Keratinocyte (primary cell): ENCODE data around the gene RTN4R. TPM values are rescaled to one million over a fixed set of nuclear protein-coding genes. Genes with fewer than 3 reads are reported as not detected.

Source experiments
- DNase-seq: peaks from one replicate; pipeline ENCODE4 v3.0.0-alpha.2; 2011; ENCODE audit warnings: low read depth, missing footprints, low spot score
- FAIRE-seq: peaks from 2 replicates; lab custom pipeline; 2011; peaks lifted over from hg19 to GRCh38; lab: Jason Lieb, UNC
- H2AFZ ChIP-seq: 2 replicates; pipeline ENCODE4 v1.6.0; 2012; ENCODE audit warnings: low read length, control low read depth, inconsistent platforms; ENCODE audit not compliant: control insufficient read depth
- H3K27ac ChIP-seq: 2 replicates; pipeline ENCODE4 v1.5.1; 2011; ENCODE audit warnings: low read length; ENCODE audit not compliant: control insufficient read depth, insufficient read depth
- H3K27me3 ChIP-seq: 3 replicates; pipeline ENCODE4 v1.6.0; 2011; ENCODE audit warnings: low read length; ENCODE audit not compliant: control insufficient read depth, insufficient read depth; ENCODE audit errors: extremely low read depth
- H3K36me3 ChIP-seq, 2 experiments: 2 replicates in 1 of 2; 3 replicates in 1 of 2; pipeline ENCODE4 v1.5.1; 2011; ENCODE audit warnings: low read length in 2 of 2, mild to moderate bottlenecking in 1 of 2; ENCODE audit not compliant: control insufficient read depth in 2 of 2, insufficient read depth in 2 of 2; ENCODE audit errors: extremely low read depth in 1 of 2
- H3K4me1 ChIP-seq: 3 replicates; pipeline ENCODE4 v1.5.1; 2011; ENCODE audit warnings: low read length; ENCODE audit not compliant: control insufficient read depth, insufficient read depth; ENCODE audit errors: extremely low read depth
- H3K4me2 ChIP-seq: 3 replicates; pipeline ENCODE4 v1.6.0; 2011; ENCODE audit warnings: low read depth, low read length; ENCODE audit not compliant: control insufficient read depth, insufficient read depth; ENCODE audit errors: extremely low read depth
- H3K4me3 ChIP-seq, 3 experiments: fragments of 200-600 bp in 1 of 3; sonication (generic) in 1 of 3; 2 replicates in 2 of 3; 3 replicates in 1 of 3; pipeline ENCODE4 v1.5.1; 2011 to 2016; ENCODE audit warnings: low read length in 3 of 3, mild to moderate bottlenecking in 3 of 3, control low read depth in 2 of 3, inconsistent platforms in 1 of 3, low read depth in 1 of 3, mixed read lengths in 1 of 3, mixed run types in 1 of 3, moderate library complexity in 1 of 3; ENCODE audit not compliant: control insufficient read depth in 2 of 3, insufficient read depth in 2 of 3; ENCODE audit errors: extremely low read depth in 1 of 3
- H3K79me2 ChIP-seq: 2 replicates; pipeline ENCODE4 v1.6.0; 2012; ENCODE audit warnings: low read length; ENCODE audit not compliant: control insufficient read depth, insufficient read depth
- H3K9ac ChIP-seq: 3 replicates; pipeline ENCODE4 v1.6.0; 2011; ENCODE audit warnings: low read length; ENCODE audit not compliant: control insufficient read depth, insufficient read depth; ENCODE audit errors: extremely low read depth
- H3K9me1 ChIP-seq: 3 replicates; pipeline ENCODE4 v1.6.0; 2011; ENCODE audit warnings: low read length; ENCODE audit not compliant: control insufficient read depth, insufficient read depth; ENCODE audit errors: extremely low read depth
- H3K9me3 ChIP-seq: 2 replicates; pipeline ENCODE4 v1.5.1; 2012; ENCODE audit warnings: low read depth, low read length; ENCODE audit not compliant: control insufficient read depth
- H4K20me1 ChIP-seq: 3 replicates; pipeline ENCODE4 v1.6.0; 2011; ENCODE audit warnings: low read length; ENCODE audit not compliant: control insufficient read depth, insufficient read depth; ENCODE audit errors: extremely low read depth
- EZH2 ChIP-seq: IDR thresholded peaks from one replicate; pipeline ENCODE4 v1.6.1; 2012; ENCODE audit warnings: inconsistent platforms, mild to moderate bottlenecking, low read length, moderate library complexity
- dilution Hi-C: fragments of 300-500 bp; cut with MboI; formaldehyde crosslinking; loops from one replicate; pipeline ENCODE4 v1.7.0; 2020; ENCODE audit warnings: low sequenced_read_pairs; ENCODE audit not compliant: extremely low pct_ligation_motif_present
- polyA plus RNA-seq, 5 experiments: library from polyadenylated mRNA; depleted of rRNA in 3 of 5; stranded (reverse) in 3 of 5; stranded (forward) in 1 of 5; unstranded in 1 of 5; fragments of >200 nt; gene quantifications; 1 replicate in 1 of 5; 2 replicates in 3 of 5; 3 replicates in 1 of 5; pipeline versions ENCODE4 v1.2.1 to v1.2.3, GENCODE V29; 2011 to 2012; ENCODE audit warnings: missing spikeins in 2 of 5, low read depth in 1 of 5, low replicate concordance in 1 of 5
- TF ChIP-seq, protein P1 (sequence below), 3 experiments: IDR thresholded peaks in 1 of 3; conservative IDR thresholded peaks in 1 of 3; optimal IDR thresholded peaks in 1 of 3; 2 replicates in 2 of 3; 3 replicates in 1 of 3; pipeline versions ENCODE3 to v1.5.1; 2011; ENCODE audit warnings: low read length in 3 of 3, mild to moderate bottlenecking in 3 of 3, moderate library complexity in 2 of 3, control low read depth in 1 of 3, inconsistent platforms in 1 of 3; ENCODE audit not compliant: insufficient read depth in 2 of 3; ENCODE audit errors: extremely low read depth in 1 of 3

RTN4R gene
- polyA plus RNA-seq, 1 donor (not counting 4 experiments of a cell fraction or from before 2014, with no cell fraction given), result 2.5 TPM

DNA sequence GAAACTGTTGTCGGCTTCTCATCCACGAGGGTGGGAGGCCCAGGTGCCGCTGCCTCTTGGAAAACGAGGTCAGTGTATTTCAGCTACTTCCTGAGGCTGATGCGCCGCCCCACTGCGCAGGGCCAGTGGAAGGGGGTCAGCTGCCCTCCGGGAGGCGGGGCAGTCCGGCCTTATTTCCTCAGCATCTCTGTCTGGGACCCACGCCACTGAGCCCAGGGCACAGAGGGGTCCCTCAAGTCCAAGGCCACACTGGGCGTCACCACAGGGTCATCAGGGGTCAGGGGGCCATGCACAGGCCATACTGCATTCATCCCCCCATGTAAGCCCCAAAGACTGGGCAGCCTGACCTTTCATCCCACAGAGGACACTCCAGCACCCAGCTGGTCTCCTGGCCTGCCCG lies 12.1 kb downstream of the RTN4R start:
- Histone ChIP-seq H3K36me3 (no peaks in the 10 kb centered on the region), H3K27ac (no peak overlapping the region), H3K9me1 (no peaks in the 10 kb centered on the region), H3K27me3 (no peaks in the 10 kb centered on the region), H3K9me3 (no peaks in the 10 kb centered on the region), H3K4me1 (peaks cover 14% of the 10 kb centered on the region), H3K79me2 (peaks cover 10% of the 10 kb centered on the region), H4K20me1 (no peaks in the 10 kb centered on the region), H2AFZ (no peak overlapping the region), H3K4me3 (no peak overlapping the region), H3K9ac (no peak overlapping the region), H3K4me2 (no peak overlapping the region)
- no peak for TF ChIP-seq EZH2
- TF ChIP-seq, protein P1, sequence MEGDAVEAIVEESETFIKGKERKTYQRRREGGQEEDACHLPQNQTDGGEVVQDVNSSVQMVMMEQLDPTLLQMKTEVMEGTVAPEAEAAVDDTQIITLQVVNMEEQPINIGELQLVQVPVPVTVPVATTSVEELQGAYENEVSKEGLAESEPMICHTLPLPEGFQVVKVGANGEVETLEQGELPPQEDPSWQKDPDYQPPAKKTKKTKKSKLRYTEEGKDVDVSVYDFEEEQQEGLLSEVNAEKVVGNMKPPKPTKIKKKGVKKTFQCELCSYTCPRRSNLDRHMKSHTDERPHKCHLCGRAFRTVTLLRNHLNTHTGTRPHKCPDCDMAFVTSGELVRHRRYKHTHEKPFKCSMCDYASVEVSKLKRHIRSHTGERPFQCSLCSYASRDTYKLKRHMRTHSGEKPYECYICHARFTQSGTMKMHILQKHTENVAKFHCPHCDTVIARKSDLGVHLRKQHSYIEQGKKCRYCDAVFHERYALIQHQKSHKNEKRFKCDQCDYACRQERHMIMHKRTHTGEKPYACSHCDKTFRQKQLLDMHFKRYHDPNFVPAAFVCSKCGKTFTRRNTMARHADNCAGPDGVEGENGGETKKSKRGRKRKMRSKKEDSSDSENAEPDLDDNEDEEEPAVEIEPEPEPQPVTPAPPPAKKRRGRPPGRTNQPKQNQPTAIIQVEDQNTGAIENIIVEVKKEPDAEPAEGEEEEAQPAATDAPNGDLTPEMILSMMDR (optimal IDR thresholded peaks at IDR 0.05 in 1 of 3, IDR thresholded peaks at IDR 0.05 in 1 of 3, conservative IDR thresholded peaks at IDR 0.05 in 1 of 3; ENCODE audit: extremely low read depth in 1 of 3, insufficient read depth in 2 of 3, low read length in 3 of 3), result no peak
- FAIRE-seq, result no peak
- no peak for DNase-seq
- dilution Hi-C loops, result no loop called here

DNA sequence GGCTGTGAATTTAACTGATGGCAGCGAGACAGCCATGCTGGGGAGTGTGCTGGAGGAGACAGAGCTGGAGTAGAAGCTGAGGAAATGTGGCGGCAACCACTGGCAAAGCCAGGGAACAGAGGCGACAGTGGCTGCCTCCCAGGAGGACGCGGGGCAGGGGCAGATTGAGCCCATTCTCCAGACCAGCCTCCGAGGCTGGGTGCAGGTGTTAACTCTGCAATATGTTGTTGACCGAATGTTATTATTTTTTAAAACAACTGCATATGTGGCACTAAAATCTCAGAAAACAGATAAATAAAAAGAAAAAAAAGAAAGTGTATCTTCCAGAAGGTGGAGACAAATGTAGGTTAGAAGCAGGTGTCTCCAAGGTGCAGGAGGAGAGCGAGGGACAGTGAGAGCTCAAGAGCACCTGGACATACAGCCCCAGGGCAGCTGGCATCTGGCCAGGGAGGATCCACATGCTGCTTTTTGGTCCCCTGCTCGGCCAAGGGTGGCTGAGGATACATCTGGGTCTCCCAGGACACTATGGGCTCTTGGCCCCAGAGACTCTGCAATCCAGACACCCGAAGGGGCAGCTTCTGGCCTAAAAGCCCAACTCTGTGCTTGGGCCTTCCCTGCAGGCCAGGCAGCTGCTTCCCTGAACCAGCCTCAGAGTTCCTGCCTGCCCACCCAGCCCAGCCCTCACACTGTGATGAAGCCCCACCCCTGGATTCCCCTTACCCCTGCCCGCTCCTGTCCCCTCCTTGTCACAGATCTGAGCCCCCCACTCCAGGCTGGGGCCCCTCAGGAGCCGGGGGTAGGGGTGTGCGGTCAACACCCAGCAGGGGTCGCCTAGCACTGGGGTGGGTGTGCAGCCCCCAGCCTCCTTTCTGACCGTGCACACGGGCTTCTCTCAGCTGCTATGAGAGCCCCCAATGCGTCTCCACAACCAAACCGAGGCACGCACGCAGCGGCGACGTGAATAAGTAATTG lies 12.9 kb downstream of the RTN4R start:
- no peak for DNase-seq
- no peaks in the 10 kb centered on the region for H3K36me3 ChIP-seq
- no peak overlapping the region for H2AFZ ChIP-seq
- no peaks in the 10 kb centered on the region for H4K20me1 ChIP-seq
- no peak overlapping the region for H3K4me2 ChIP-seq
- FAIRE-seq, result no peak
- no peaks in the 10 kb centered on the region for H3K9me1 ChIP-seq
- peaks cover 10% of the 10 kb centered on the region for H3K79me2 ChIP-seq
- H3K9ac ChIP-seq, result no peak overlapping the region
- TF ChIP-seq EZH2, result no peak
- TF ChIP-seq, protein P1 (optimal IDR thresholded peaks at IDR 0.05 in 1 of 3, IDR thresholded peaks at IDR 0.05 in 1 of 3, conservative IDR thresholded peaks at IDR 0.05 in 1 of 3; ENCODE audit: extremely low read depth in 1 of 3, insufficient read depth in 2 of 3, low read length in 3 of 3), result no peak
- no peak overlapping the region for H3K27ac ChIP-seq
- H3K27me3 ChIP-seq, result no peaks in the 10 kb centered on the region
- H3K4me3 ChIP-seq, result no peak overlapping the region
- dilution Hi-C loops, result no loop called here
- peaks cover 15% of the 10 kb centered on the region for H3K4me1 ChIP-seq
- H3K9me3 ChIP-seq, result no peaks in the 10 kb centered on the region
